GM19324 (cell line): ENCODE results near the gene MAD1L1.

Experiments
- ATAC-seq: cut with Tn5 transposase; IDR thresholded peaks from one replicate; pipeline ENCODE4 v1.9.1; 2021; ENCODE audit warnings: mild to moderate bottlenecking, moderate library complexity; ENCODE audit not compliant: unreplicated experiment, low FRiP score

Gene MAD1L1

DNA sequence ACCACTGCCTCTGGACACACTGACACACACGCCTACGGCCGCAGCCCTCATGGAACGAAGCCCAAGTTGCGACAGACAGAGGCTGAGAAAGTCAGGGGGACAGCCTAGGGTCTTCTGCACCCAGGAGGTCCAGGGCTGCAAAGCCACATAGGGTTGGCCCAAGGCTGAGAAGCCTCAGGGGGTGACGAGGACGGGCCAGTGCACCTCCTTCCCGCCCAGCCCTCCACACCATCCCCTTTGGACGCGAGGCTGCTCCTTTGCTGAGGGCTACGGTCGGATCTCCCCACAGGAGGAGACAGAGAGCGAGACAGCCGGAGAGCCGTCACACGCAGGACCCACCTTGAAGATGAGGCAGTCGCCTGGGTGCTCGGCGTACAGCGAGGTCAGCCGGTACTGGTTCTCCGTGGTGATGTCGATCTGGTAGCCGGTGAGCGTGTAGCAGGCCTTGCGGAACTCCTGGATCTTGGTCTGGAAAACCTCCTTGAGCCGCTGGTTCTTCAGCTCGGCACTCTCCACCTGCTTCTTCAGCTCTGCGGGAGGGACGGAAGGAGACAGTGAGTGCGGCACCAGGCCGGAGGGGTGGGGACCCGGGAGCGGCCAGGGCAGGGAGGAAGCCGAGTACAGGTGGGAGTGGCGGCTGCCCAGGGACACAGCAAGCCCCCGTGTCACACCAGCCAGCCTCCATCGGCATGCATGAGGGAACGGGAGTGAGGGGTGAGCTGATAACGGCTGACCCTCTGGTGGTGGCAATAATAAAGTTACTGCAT, 334.7 kb downstream of the MAD1L1 start:
- ATAC-seq = no peak

DNA sequence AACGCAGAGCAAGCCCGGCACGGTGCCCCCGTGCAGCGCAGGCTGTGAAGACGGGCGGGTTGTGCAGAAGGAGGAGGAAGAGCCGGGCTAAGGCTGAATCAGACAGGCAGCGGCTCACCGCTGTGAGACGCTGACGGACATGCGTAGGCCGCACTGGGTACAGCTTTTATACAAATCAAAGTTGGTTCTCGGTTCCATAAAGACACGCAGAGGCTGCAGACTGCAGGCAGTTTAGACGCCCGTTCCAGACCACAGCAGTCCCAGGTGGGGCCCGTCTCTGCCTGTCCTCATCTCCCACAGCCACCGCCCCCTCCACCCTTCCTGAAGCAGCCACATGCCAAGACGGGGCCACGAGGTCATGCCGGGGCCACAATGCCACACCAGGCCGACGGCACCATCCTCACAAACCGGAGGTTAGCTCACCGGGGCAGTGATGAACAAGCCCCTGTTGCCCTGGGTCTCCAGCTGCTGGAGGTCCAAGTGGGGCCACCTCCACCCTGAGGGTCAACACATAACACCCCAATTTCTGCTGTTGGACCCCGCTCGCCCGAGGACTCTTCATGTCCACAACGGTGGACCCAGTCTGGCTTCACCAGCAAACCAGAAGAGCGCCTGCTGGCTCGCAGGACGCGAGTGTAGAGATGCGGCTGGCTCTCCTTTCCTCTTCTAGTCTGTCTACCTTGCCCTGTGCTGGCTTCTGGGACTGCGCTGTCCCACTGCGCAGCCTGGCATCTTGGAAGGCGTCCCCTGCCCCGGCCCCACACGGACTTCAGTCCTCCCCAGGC, 335.5 kb downstream of the MAD1L1 start:
- no peak for ATAC-seq

DNA sequence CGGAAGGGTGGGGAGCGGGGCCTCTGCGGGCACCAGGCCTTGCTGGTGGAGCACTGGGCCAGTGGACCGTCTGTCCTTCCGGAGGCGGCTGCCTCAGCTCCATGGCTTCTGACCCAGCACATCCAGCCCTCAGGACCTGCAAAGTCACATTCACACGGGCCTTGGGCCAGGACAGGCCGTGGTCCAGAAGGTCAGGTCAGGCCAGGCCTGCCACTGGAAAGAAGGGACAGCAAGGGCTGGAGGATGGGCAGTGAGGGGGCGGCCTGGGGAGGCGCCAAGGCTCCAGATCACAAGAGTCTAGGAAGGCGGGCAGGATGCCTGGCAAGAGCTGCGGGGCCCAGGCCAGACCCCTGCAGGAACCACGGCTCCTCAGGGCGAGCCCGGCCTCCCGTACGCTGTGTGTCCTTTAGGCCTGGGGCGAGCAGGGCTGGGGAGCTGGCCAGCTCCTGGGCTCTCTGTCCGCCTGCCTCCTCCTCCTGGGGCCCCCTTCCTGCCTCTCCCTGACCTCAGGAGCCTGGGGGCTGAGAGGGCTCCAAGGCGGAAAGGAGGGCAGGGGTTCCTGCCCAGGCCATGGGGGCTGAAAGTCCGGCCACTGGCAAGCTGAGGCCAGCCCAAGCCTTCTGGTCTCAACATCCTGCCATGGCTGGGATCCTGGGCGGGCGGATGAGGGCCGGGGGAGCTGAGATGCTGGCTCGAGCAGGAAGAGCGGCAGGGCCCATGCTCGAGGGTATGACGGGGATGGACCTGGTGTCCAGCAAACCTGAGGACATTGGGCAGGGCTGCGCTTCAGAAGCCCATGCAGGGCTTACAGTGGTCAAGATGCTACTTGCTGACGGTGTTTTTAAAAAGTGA, 336.9 kb downstream of the MAD1L1 start:
- no peak for ATAC-seq

DNA sequence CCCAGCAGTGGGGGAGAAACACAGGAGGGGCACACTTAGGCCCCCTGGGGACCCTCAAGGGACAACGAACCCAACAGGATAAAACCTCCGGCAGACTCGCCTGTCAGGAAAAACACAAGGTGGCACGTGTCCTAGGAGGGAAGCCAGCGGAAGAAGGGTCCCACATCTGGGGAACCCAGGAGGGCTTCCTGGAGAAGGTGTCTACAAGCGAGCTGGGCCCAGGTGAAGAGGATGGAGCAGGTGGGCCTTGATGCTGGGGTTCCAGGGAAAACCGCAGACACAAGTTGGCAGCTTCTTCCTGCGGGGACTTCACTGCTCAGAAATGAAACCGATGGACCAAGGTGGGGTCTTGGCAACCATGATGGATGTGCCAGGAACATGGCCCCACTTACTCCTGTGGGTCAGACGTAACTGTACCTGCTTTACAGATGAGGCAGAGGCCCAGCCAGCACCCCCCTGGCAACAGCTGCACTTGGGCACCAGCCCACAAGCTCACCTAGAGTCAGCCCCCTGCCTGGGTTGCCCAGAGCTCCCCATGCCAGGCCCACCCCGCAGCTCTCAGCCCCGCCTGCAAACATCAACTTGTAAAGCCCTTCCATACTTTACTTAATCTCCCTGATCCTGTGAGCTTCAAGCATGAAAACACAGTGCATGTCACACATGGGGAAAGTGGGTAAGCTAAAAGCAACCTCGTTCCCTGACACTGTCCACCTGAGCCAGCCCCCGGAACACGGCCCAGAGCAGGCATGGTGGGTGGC, 337.7 kb downstream of the MAD1L1 start:
- ATAC-seq = no peak

DNA sequence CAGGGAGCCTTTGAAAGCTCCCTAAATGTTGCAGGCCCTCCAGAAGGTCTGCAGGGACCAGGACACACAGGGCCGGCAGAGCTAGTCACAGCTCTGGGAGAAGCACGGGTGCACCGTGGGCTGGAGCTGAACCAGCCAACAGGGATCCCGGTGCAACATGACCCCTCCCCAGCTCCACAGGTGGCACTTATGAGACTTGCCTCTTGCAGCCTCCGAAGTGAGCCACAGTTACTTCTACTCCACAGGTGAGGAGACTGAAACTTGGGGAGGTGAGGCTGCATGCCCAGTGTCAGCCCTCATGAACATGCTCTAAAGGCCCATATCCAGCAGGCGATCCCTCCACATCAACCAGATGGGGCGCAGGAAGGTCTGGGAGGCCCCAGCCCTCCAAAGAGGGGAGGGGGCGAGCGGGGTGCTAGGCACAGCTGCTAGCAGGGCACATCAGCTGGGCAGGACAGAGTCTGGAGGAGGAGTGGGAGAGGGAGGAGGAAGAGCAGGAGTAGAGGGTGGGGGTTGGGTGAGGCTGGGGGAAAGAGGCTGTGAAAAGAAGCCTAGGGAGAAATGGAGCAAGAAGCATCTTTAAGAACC, 338.3 kb downstream of the MAD1L1 start:
- ATAC-seq = no peak

DNA sequence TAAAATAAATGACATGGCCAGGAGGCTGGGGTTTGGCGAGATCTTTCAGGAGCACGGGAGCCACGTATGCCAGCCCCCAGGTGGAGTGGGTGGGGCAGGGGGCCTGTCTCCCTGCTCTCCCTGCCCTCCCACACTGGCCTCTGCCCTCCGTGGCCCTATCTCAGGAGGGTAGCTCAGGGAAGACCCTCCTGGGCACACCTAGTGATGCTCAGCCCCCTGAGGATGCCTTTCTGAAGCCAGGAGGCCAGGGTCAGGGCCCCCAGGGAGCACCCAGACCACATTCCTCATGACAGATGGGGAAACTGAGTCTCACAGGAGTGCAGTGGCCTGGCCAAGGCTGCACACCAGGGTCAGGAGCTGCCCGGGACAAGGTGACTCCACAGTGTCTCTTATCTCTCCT, 339.3 kb downstream of the MAD1L1 start:
- ATAC-seq = no peak

DNA sequence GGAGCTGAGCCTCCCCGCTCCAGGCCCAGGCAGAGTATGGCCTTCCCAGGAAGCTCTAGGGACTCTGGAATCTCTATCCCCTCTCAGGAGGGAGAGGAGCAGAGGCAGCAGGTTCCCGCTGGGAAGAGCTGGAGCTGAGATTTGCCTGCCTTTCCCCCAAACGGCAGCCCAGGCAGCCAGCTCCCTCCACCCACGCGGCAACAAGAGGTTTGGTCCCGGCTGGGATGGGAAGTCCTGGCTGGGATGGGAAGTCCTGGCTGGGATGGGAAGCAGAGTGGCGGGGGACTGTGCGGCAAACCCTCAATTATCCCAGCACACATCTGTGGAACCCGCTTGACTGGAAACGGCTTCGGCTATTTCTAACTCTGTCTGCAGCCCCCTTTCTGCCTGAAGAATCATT, 339.7 kb downstream of the MAD1L1 start:
- ATAC-seq = no peak

DNA sequence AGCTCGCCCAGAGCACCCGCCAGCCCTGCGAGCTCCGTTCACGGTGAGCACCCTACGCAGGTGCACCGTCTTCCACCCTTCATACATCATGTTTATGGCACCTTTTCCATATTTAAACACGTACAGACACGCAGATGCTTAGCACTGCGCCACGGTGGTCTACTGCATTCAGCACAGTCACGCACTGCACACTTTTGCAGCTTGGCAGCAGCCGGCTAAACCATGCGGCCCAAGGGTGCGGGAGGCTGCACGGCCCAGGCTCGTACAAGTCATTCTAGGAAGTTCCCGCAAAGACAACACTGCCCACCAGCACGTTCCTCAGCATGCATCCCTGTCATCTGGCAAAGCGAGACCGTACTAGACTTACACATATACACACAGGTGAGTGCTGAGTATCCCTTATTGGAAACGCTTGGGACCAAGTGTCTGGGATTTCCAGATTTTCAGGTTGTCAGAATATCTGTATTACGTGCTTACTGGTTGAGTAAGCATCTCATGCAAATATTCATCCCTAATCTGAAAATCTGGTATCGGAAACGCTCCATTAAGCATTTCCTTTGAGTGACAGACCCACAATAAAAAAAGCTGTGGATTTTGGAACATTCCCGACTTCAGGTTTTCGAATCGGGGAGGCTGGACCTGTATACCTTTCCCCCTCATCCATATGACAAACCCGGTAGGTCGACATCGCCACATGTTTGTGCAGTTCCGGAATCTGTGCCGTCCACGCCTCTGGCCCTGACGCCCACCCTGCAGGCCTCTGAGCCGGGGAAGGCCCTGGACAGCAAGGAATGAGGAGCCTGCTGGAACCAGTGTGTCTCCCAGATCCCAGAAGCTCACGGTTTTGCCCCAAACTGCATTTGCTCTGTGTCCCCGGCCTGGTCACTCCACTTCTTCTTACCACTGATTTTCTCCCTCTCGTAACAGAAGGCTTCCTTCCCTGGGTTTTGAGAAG, 340.5 kb downstream of the MAD1L1 start:
- no peak for ATAC-seq

DNA sequence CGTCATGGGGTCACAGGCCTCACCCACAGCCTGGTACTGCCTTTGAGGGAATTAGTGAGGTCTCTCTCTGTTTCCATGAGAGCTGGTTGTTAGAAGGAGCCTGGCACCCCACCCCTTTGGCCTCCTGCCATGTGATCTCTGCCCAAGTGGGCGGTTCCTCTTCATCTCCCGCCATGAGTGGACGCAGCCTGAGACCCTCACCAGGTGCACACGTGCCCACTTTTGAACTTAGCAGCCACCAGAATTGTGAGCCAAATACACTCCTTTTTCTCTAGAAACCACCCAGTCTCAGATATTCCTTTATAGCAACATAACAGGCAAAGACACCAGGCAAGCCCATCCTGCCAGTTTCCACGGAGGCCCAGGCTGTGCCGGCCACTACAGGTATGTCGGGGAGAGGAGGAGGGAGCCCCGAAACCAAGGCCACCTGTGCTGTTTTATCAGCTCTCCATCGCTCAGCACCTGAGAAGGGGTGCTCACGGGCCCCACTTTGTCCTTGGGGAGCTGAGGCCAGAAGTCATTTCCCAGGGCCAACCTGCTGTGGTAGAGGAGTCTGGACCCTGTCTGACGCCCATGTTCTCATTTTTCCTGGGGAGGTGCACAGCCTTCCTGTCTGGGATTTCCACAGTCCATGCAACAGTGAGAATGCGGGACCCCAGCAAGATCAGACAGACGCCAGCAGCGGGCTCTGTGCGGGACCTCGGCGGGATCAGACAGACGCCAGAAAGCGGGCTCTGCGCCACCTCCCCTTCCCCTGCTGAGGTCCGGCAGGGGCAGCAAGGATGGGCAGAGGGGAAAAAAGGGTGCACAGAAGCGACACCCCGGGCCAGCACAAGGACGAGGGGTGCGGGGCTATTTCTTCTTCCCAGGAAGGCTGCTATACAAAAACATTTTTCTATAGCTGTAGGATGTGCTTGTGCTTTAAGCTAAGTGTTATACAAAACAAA, 342.2 kb downstream of the MAD1L1 start:
- ATAC-seq = no peak

DNA sequence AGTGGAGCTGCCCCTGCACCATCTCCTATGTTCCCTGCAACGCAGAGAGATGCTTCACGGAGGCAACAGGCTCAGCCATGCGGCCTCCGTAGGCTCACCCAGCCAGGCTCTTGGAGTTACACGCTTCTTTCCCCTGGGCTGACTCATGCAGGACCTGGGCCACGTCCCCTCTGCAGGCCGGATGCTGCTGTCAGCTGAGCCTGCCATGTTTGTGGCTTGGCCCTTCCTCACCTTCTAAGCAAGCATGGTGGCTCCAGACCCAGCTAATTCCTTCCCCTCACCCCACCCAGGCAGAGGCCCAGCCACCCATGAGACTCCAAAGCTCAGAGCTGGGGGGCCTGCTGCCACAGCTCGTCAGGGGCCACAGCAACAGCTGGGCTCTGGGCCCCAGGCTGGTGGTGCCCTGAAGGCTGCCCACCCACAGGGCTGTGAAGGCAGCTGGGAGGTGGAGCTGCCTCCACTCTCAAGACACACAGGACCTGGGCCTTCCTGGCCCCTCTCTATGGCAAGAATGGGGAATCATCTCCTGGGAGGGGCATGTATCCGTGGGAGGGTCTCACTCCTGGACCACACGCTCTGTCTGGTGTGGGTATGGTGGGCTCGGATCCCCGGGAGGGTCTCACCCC, 343.1 kb downstream of the MAD1L1 start:
- ATAC-seq = no peak

DNA sequence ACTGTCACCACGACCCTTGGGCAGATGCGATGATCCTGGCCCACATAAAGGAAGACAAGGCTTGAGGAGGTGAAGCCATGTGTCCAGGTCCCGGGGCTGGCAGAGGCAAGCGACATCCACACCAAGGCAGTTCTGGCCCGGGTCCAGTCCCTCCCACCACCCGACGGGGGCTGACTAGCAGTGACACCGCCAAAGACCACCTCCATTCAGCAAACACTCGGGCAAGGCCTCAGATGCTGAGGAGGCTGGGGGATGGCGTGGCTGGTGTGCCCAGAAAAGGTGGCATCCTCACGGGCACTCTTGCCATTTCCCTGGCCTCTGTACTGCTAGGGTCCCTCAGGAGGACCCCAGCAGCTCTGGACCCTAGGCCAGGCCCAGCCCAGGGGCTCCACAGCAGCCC, 343.7 kb downstream of the MAD1L1 start:
- ATAC-seq = no peak

DNA sequence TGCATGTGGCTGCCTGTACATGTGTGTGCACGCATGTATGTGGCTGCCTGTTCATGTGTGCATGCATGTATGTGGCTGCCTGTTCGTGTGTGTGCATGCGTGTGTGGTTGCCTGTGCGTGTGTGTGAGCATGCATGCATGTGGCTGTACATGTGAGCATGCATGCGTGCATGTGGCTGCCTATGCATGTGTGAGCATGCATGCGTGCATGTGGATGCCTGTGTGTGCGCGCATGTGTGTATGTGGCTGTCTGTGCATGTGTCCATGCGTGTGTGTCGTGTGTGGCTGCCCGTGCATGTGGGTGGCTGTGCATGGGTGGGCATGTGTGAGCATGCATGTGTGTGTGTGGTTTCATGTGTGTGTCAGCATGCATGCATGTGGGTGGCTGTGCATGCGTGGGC, 344.3 kb downstream of the MAD1L1 start:
- ATAC-seq = no peak

DNA sequence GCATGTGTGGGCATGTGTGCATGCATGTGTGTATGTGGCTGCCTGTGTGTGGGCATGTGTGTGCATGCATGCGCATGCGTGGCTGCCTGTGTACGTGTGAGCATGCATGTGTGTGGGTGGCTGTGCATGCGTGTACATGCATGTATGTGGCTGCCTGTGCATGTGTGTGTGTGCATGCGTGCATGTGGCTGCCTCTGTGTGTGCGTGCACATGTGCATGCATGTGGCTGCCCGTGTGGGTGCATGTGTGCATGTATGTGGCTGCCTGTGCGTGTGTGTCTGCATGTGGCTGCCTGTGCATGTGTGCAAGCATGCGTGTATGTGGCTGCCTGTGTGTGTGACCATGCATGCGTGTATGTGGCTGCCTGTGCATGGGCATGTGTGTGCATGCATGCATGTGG, 345.5 kb downstream of the MAD1L1 start:
- ATAC-seq = no peak

DNA sequence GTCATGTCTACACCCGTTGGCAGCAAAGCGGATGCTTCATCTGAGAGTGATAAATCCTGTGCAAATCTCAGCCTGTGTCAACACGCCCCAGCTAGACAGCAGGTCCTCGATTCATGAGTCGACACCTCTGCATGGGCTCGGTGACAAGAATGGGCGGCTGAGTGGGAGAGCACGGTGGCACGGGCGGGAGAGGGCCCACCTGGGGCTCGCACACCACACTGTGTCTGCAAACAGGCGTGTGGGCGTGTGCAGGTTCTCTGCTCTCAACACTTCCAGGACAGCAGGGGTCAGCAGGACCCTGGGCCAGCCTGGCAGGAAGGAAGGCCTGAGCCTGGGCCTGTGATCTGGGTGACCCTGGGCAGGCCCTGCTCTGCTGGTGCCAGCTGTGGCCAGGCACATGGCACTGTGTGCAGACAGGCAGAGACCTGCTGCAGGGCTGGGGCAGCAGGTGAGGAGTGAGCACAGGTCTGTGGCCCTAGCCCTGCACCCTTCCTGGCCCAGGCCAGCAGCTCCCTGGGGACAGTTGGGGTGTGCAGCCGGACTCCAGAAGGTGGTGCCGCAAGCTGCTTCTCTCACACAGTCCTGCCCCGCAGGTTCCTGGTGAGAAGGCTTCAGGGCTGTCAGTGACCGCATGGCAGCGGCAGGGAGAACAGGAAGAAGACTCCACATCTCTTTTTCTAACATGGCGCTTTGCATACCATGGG, 346.2 kb downstream of the MAD1L1 start:
- no peak for ATAC-seq

DNA sequence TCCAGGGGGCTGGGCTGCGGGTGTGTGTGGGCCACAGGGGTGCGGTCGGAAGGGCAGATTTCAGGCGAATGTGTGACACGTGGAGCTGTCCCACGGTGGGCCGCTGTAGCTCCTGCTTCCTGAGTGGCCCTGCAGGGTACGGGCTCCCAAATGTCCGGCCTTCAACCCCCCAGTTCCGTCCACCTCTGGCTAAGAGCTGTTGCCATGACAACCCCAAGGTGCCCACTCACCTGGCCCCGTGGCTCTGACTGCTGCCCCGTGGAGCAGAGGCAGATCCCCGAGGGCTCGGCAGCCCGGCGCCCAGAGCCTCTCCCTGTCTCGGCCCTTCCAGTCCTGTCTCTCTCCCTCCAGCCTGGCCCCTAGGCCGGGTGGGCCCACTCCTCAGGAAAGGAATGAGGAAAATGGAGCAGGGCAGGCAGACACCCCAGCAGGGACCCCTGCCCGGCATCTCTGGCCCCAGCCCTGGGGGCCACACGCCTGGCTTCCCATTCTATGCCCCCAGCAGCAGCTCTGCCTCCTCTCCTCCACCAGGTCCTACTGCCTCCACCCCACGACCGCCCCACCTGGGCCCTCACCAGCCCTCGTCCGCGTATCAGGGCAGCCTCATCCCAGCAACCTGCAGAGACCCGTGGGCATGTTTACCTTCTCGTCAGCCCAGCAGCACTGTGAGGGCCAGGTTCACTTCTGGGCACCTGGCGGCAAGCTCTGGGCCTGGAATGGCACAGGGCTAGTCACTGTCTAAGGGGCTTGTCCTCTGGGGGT, 347.1 kb downstream of the MAD1L1 start:
- no peak for ATAC-seq
